ENCODE results near the gene RHBDF2. TPM values are rescaled to one million over a fixed set of nuclear protein-coding genes. Genes with fewer than 3 reads are reported as not detected.

The RHBDF2 gene
- total and polyA plus RNA-seq, 4 donors: 20.1 to 116 (median 39.6) TPM

- peaks cover 0 to 12% (median 0%) of the 10 kb centered on the region in 4 donors for H3K36me3 ChIP-seq (ENCODE audit: control insufficient read depth in 4 of 4, insufficient read depth in 4 of 4, low read length in 4 of 4)
- no peak overlapping the region for H3K27ac ChIP-seq (ENCODE audit: low read depth in 1 of 2, low read length in 1 of 2)
- no peak for TF ChIP-seq CTCF (IDR thresholded peaks at IDR 0.05; ENCODE audit: control extremely low read depth, extremely low read depth)
- ATAC-seq (ENCODE audit: insufficient read depth, low FRiP score) (no peak), DNase-seq (no peak)
- no peaks in the 10 kb centered on the region for H3K9me3 ChIP-seq (ENCODE audit: control insufficient read depth in 4 of 4, insufficient read depth in 3 of 4, low read length in 3 of 4)
- H3K4me1 ChIP-seq (ENCODE audit: control insufficient read depth in 5 of 5, insufficient read depth in 5 of 5, low read length in 5 of 5): peaks cover 0 to 3% (median 0%) of the 10 kb centered on the region in 5 donors
- no peaks in the 10 kb centered on the region for H3K27me3 ChIP-seq (ENCODE audit: control insufficient read depth in 3 of 3, insufficient read depth in 3 of 3, low read length in 2 of 3)
- 87 to 95% methylated on average over 6 of the region's 6 CpGs for WGBS, 2 donors
- H3K9ac ChIP-seq (ENCODE audit: insufficient read depth in 1 of 2, low read length in 2 of 2): no peak overlapping the region
- H3K4me3 ChIP-seq: no peak overlapping the region
Observed at GRCh38 chr17:76466775-76467130, 34.5 kb downstream of the RHBDF2 start.

GRCh38 chr17:76462556-76463290, 38.5 kb downstream of the RHBDF2 start:
- DNase-seq: no peak
- no peak for TF ChIP-seq CTCF (IDR thresholded peaks at IDR 0.05; ENCODE audit: control extremely low read depth, extremely low read depth)
- no peak for ATAC-seq (ENCODE audit: insufficient read depth, low FRiP score)
- Histone ChIP-seq H3K9me3 (ENCODE audit: control insufficient read depth in 4 of 4, insufficient read depth in 3 of 4, low read length in 3 of 4) (no peaks in the 10 kb centered on the region), H3K9ac (ENCODE audit: insufficient read depth in 1 of 2, low read length in 2 of 2) (no peak overlapping the region), H3K4me1 (ENCODE audit: control insufficient read depth in 5 of 5, insufficient read depth in 5 of 5, low read length in 5 of 5) (peaks cover 0 to 3% (median 0%) of the 10 kb centered on the region in 5 donors), H3K27me3 (ENCODE audit: control insufficient read depth in 3 of 3, insufficient read depth in 3 of 3, low read length in 2 of 3) (no peaks in the 10 kb centered on the region), H3K4me3 (no peak overlapping the region), H3K27ac (ENCODE audit: low read depth in 1 of 2, low read length in 1 of 2) (no peak overlapping the region), H3K36me3 (ENCODE audit: control insufficient read depth in 4 of 4, insufficient read depth in 4 of 4, low read length in 4 of 4) (no peaks in the 10 kb centered on the region)
- WGBS, 2 donors: 76 to 80% methylated on average over 24 of the region's 24 CpGs

- 86 to 88% methylated on average over 11 of the region's 11 CpGs for WGBS, 2 donors
- H3K4me3 ChIP-seq: no peak overlapping the region
- H3K36me3 ChIP-seq (ENCODE audit: control insufficient read depth in 4 of 4, insufficient read depth in 4 of 4, low read length in 4 of 4): no peaks in the 10 kb centered on the region
Observed at GRCh38 chr17:76461765-76462555, 39.3 kb downstream of the RHBDF2 start.

More at GRCh38 chr17:76461765-76462555, 39.3 kb downstream of the RHBDF2 start:
- Histone ChIP-seq H3K27me3 (ENCODE audit: control insufficient read depth in 3 of 3, insufficient read depth in 3 of 3, low read length in 2 of 3) (no peaks in the 10 kb centered on the region), H3K9ac (ENCODE audit: insufficient read depth in 1 of 2, low read length in 2 of 2) (no peak overlapping the region), H3K4me1 (ENCODE audit: control insufficient read depth in 5 of 5, insufficient read depth in 5 of 5, low read length in 5 of 5) (peaks cover 0 to 3% (median 0%) of the 10 kb centered on the region in 5 donors), H3K27ac (ENCODE audit: low read depth in 1 of 2, low read length in 1 of 2) (no peak overlapping the region), H3K9me3 (ENCODE audit: control insufficient read depth in 4 of 4, insufficient read depth in 3 of 4, low read length in 3 of 4) (no peaks in the 10 kb centered on the region)
- ATAC-seq (ENCODE audit: insufficient read depth, low FRiP score): no peak
- TF ChIP-seq CTCF (IDR thresholded peaks at IDR 0.05; ENCODE audit: control extremely low read depth, extremely low read depth): no peak
- no peak for DNase-seq

Data from lung (tissue), 12 donors.